ENCODE measurements around the gene LCLAT1.

The LCLAT1 gene

GRCh38 chr2:30480703-30481322, 33.8 kb downstream of the LCLAT1 start:
- TF ChIP-seq GATA2 (IDR thresholded peaks at IDR 0.05; ENCODE audit: low read depth, low read length) (no peak), GATA3 (IDR thresholded peaks at IDR 0.05; ENCODE audit: low read depth, low read length) (no peak)

- TF ChIP-seq GATA3 (IDR thresholded peaks at IDR 0.05; ENCODE audit: low read depth, low read length) (no peak), GATA2 (IDR thresholded peaks at IDR 0.05; ENCODE audit: low read depth, low read length) (no peak)
These were observed 34.3 kb downstream of the LCLAT1 start for GRCh38 chr2:30481323-30481800.

- no peak for TF ChIP-seq GATA3 (IDR thresholded peaks at IDR 0.05; ENCODE audit: low read depth, low read length)
- no peak for TF ChIP-seq GATA2 (IDR thresholded peaks at IDR 0.05; ENCODE audit: low read depth, low read length)
These were observed 35.0 kb downstream of the LCLAT1 start for GRCh38 chr2:30482011-30482410.

GRCh38 chr2:30484145-30484544, 37.1 kb downstream of the LCLAT1 start:
- no peak for TF ChIP-seq GATA2 (IDR thresholded peaks at IDR 0.05; ENCODE audit: low read depth, low read length)
- no peak for TF ChIP-seq GATA3 (IDR thresholded peaks at IDR 0.05; ENCODE audit: low read depth, low read length)

- TF ChIP-seq GATA2 (IDR thresholded peaks at IDR 0.05; ENCODE audit: low read depth, low read length): no peak
- TF ChIP-seq GATA3 (IDR thresholded peaks at IDR 0.05; ENCODE audit: low read depth, low read length): no peak
These were observed 37.9 kb downstream of the LCLAT1 start for GRCh38 chr2:30484995-30485394.

- no peak for TF ChIP-seq GATA3 (IDR thresholded peaks at IDR 0.05; ENCODE audit: low read depth, low read length)
- TF ChIP-seq GATA2 (IDR thresholded peaks at IDR 0.05; ENCODE audit: low read depth, low read length): no peak
These were observed 39.6 kb downstream of the LCLAT1 start for GRCh38 chr2:30486655-30487054.

GRCh38 chr2:30487603-30488002, 40.6 kb downstream of the LCLAT1 start:
- no peak for TF ChIP-seq GATA3 (IDR thresholded peaks at IDR 0.05; ENCODE audit: low read depth, low read length)

- no peak for TF ChIP-seq GATA2 (IDR thresholded peaks at IDR 0.05; ENCODE audit: low read depth, low read length)
- TF ChIP-seq GATA3 (IDR thresholded peaks at IDR 0.05; ENCODE audit: low read depth, low read length): no peak
These were observed 41.1 kb downstream of the LCLAT1 start for GRCh38 chr2:30488012-30488659.

- TF ChIP-seq GATA3 (IDR thresholded peaks at IDR 0.05; ENCODE audit: low read depth, low read length) (no peak), GATA2 (IDR thresholded peaks at IDR 0.05; ENCODE audit: low read depth, low read length) (no peak)
These were observed 44.2 kb downstream of the LCLAT1 start for GRCh38 chr2:30491225-30491624.

- TF ChIP-seq GATA2 (IDR thresholded peaks at IDR 0.05; ENCODE audit: low read depth, low read length): no peak
- TF ChIP-seq GATA3 (IDR thresholded peaks at IDR 0.05; ENCODE audit: low read depth, low read length): no peak
These were observed 45.1 kb downstream of the LCLAT1 start for GRCh38 chr2:30492185-30492584.

- TF ChIP-seq GATA3 (IDR thresholded peaks at IDR 0.05; ENCODE audit: low read depth, low read length) (no peak), GATA2 (IDR thresholded peaks at IDR 0.05; ENCODE audit: low read depth, low read length) (no peak)
These were observed 45.6 kb downstream of the LCLAT1 start for GRCh38 chr2:30492619-30493018.

- TF ChIP-seq GATA3 (IDR thresholded peaks at IDR 0.05; ENCODE audit: low read depth, low read length) (no peak), GATA2 (IDR thresholded peaks at IDR 0.05; ENCODE audit: low read depth, low read length) (no peak)
These were observed 46.4 kb downstream of the LCLAT1 start for GRCh38 chr2:30493440-30493839.

- TF ChIP-seq GATA3 (IDR thresholded peaks at IDR 0.05; ENCODE audit: low read depth, low read length) (no peak), GATA2 (IDR thresholded peaks at IDR 0.05; ENCODE audit: low read depth, low read length) (no peak)
These were observed 52.6 kb downstream of the LCLAT1 start for GRCh38 chr2:30499681-30500080.

- no peak for TF ChIP-seq GATA3 (IDR thresholded peaks at IDR 0.05; ENCODE audit: low read depth, low read length)
- no peak for TF ChIP-seq GATA2 (IDR thresholded peaks at IDR 0.05; ENCODE audit: low read depth, low read length)
These were observed 53.7 kb downstream of the LCLAT1 start for GRCh38 chr2:30500699-30501098.

GRCh38 chr2:30502310-30502709, 55.3 kb downstream of the LCLAT1 start:
- TF ChIP-seq GATA2 (IDR thresholded peaks at IDR 0.05; ENCODE audit: low read depth, low read length) (no peak), GATA3 (IDR thresholded peaks at IDR 0.05; ENCODE audit: low read depth, low read length) (no peak)

All from SH-SY5Y (cell line).